WTC11 (cell line): ENCODE measurements around the gene AMER3. TPM values are rescaled to one million over a fixed set of nuclear protein-coding genes. Genes with fewer than 3 reads are reported as not detected.

Experiments
- ATAC-seq: fragments of 200-7000 bp; cut with Tn5 transposase; 2 replicates; pipeline ENCODE4 v1.10.0; 2021; ENCODE audit warnings: mild to moderate bottlenecking, moderate library complexity
- CTCF ChIA-PET: fragments of 300-600 bp; sonication (Branson Sonifier 250); formaldehyde crosslinking; loops from one replicate; lab custom pipeline; 2021; ENCODE audit warnings: antibody characterized with exemption; lab: Charles Lee
- POLR2A ChIA-PET: fragments of 350-600 bp; sonication (Branson Sonifier 250); formaldehyde crosslinking; loops from one replicate; lab custom pipeline; 2021; ENCODE audit warnings: antibody characterized with exemption; lab: Charles Lee
- DNase-seq: peaks from one replicate; pipeline ENCODE4 v3.0.0; 2021; ENCODE audit warnings: low spot score
- H3K27ac Mint-ChIP-seq: 2 replicates; pipeline ENCODE4 v1.8.0; 2021; ENCODE audit warnings: mixed read lengths
- H3K27me3 Mint-ChIP-seq: 2 replicates; pipeline ENCODE4 v1.8.0; 2021; ENCODE audit warnings: low read depth, mild to moderate bottlenecking, moderate library complexity, mixed read lengths
- H3K36me3 Mint-ChIP-seq: 2 replicates; pipeline ENCODE4 v1.8.0; 2021; ENCODE audit warnings: mixed read lengths
- H3K4me1 Mint-ChIP-seq: 2 replicates; pipeline ENCODE4 v1.8.0; 2022; ENCODE audit warnings: mixed read lengths
- H3K4me3 Mint-ChIP-seq: 2 replicates; pipeline ENCODE4 v1.8.0; 2021; ENCODE audit warnings: mild to moderate bottlenecking, moderate library complexity, mixed read lengths
- H3K9me3 Mint-ChIP-seq: 2 replicates; pipeline ENCODE4 v1.8.0; 2021; ENCODE audit warnings: mixed read lengths
- ARID4B ChIP-seq: sonication (generic); formaldehyde crosslinking; IDR thresholded peaks from 2 replicates; pipeline ENCODE4 v1.8.0; 2023; ENCODE audit warnings: missing genetic modification reagents, mild to moderate bottlenecking, borderline replicate concordance
- ATF1 ChIP-seq: sonication (generic); formaldehyde crosslinking; IDR thresholded peaks from 2 replicates; pipeline ENCODE4 v1.8.1; 2023; ENCODE audit warnings: mild to moderate bottlenecking, moderate library complexity, missing genetic modification reagents
- CREB1 ChIP-seq: sonication (generic); formaldehyde crosslinking; IDR thresholded peaks from 2 replicates; pipeline ENCODE4 v1.8.0; 2023; ENCODE audit warnings: mild to moderate bottlenecking, missing genetic modification reagents
- E2F1 ChIP-seq: sonication (generic); formaldehyde crosslinking; IDR thresholded peaks from 2 replicates; pipeline ENCODE4 v1.8.0; 2022; ENCODE audit warnings: mild to moderate bottlenecking, missing genetic modification reagents
- ERG ChIP-seq: fragments of 250-450 bp; sonication (Bioruptor Pico); IDR thresholded peaks from 2 replicates; pipeline ENCODE4 v1.8.0; 2021; ENCODE audit warnings: mild to moderate bottlenecking
- GRHL2 ChIP-seq: fragments of 250-450 bp; sonication (Bioruptor Pico); IDR thresholded peaks from 2 replicates; pipeline ENCODE4 v1.8.0; 2022; ENCODE audit warnings: mild to moderate bottlenecking, moderate library complexity; ENCODE audit not compliant: insufficient replicate concordance, severe bottlenecking
- IRF1 ChIP-seq: sonication (generic); formaldehyde crosslinking; IDR thresholded peaks from 2 replicates; pipeline ENCODE4 v1.8.0; 2023; ENCODE audit warnings: missing genetic modification reagents
- PRRX2 ChIP-seq: fragments of 250-450 bp; sonication (Bioruptor Pico); IDR thresholded peaks from 2 replicates; pipeline ENCODE4 v1.8.0; 2021; ENCODE audit warnings: mild to moderate bottlenecking
- SMAD4 ChIP-seq: sonication (generic); formaldehyde crosslinking; IDR thresholded peaks from 2 replicates; pipeline ENCODE4 v1.8.0; 2022; ENCODE audit warnings: mild to moderate bottlenecking, missing genetic modification reagents
- SP1 ChIP-seq: sonication (generic); formaldehyde crosslinking; conservative IDR thresholded peaks from 2 replicates; pipeline ENCODE4 v1.8.1; 2022; ENCODE audit warnings: missing genetic modification reagents
- STAT6 ChIP-seq: sonication (generic); formaldehyde crosslinking; conservative IDR thresholded peaks from 2 replicates; pipeline ENCODE4 v1.8.1; 2023; ENCODE audit warnings: mild to moderate bottlenecking, low read depth, missing genetic modification reagents, moderate library complexity
- TEAD1 ChIP-seq: sonication (generic); formaldehyde crosslinking; IDR thresholded peaks from 2 replicates; pipeline ENCODE4 v1.8.0; 2022; ENCODE audit warnings: mild to moderate bottlenecking, missing genetic modification reagents
- ZNF121 ChIP-seq: sonication (generic); formaldehyde crosslinking; IDR thresholded peaks from 2 replicates; pipeline ENCODE4 v1.8.0; 2023; ENCODE audit warnings: missing genetic modification reagents
- ZNF396 ChIP-seq: fragments of 250-450 bp; sonication (Bioruptor Pico); IDR thresholded peaks from 2 replicates; pipeline ENCODE4 v1.8.0; 2021; ENCODE audit warnings: mild to moderate bottlenecking, moderate library complexity, borderline replicate concordance
- ZNF423 ChIP-seq: fragments of 250-450 bp; sonication (Bioruptor Pico); IDR thresholded peaks from 2 replicates; pipeline ENCODE4 v2.1.2; 2022; ENCODE audit warnings: mild to moderate bottlenecking, moderate library complexity
- ZNF532 ChIP-seq: fragments of 250-450 bp; sonication (Bioruptor Pico); IDR thresholded peaks from 2 replicates; pipeline ENCODE4 v1.9.0; 2021; ENCODE audit warnings: mild to moderate bottlenecking, borderline replicate concordance
- total RNA-seq: library from RNA; stranded (reverse); gene quantifications from 3 replicates; pipeline ENCODE4 v1.2.3, GENCODE V29; 2021

Gene AMER3
- total RNA-seq, 1 experiment from 2014 or later = 0.13 TPM

- no peak for TF ChIP-seq ARID4B
- no peak for TF ChIP-seq GRHL2 (CRISPR knock-in tag)
- no peak for TF ChIP-seq IRF1 (CRISPR knock-in tag)
- no peak for TF ChIP-seq CREB1 (CRISPR knock-in tag)
- TF ChIP-seq ZNF121 (CRISPR knock-in tag) = no peak
- TF ChIP-seq E2F1 (CRISPR knock-in tag) = no peak
- no peak for TF ChIP-seq ZNF532 (CRISPR knock-in tag)
Observed at GRCh38 chr2:130790312-130790711, 35.0 kb downstream of the AMER3 start (continued).

GRCh38 chr2:130790804-130791616, 35.7 kb downstream of the AMER3 start:
- Mint-ChIP-seq H3K4me3 (no peak overlapping the region), H3K36me3 (no peaks in the 10 kb centered on the region)
- POLR2A ChIA-PET = no interaction called here
- TF ChIP-seq ZNF396 (CRISPR knock-in tag) = no peak
- TF ChIP-seq SP1 = no peak
- no peak for TF ChIP-seq ZNF423 (CRISPR knock-in tag)
- TF ChIP-seq, all 79 proteins: peak for 0
- Mint-ChIP-seq H3K27ac (no peak overlapping the region), H3K9me3 (no peaks in the 10 kb centered on the region), H3K4me1 (peaks cover 2% of the 10 kb centered on the region; the same call in 1 of the 2 replicates), H3K27me3 (no peaks in the 10 kb centered on the region; the same call in 1 of the 2 replicates)
- DNase-seq (no peak), ATAC-seq (no peak)
- CTCF ChIA-PET = interaction anchor here (0.8 kb wide), 1 partner anchor 82 kb away, joined by 3 read pairs; no protein-coding TSS in a partner anchor

GRCh38 chr2:130791617-130791939, 36.2 kb downstream of the AMER3 start:
- Mint-ChIP-seq H3K9me3 (no peaks in the 10 kb centered on the region), H3K4me1 (peaks cover 6% of the 10 kb centered on the region), H3K27me3 (no peaks in the 10 kb centered on the region; the same call in 1 of the 2 replicates), H3K36me3 (no peaks in the 10 kb centered on the region), H3K27ac (no peak overlapping the region), H3K4me3 (no peak overlapping the region)
- ChIA-PET CTCF (interaction anchor here (0.8 kb wide), 1 partner anchor 82 kb away, joined by 3 read pairs; no protein-coding TSS in a partner anchor), POLR2A (no interaction called here)
- DNase-seq (no peak), ATAC-seq (no peak)
- TF ChIP-seq SMAD4 = no peak
- no peak for TF ChIP-seq TEAD1 (CRISPR knock-in tag)
- no peak for TF ChIP-seq PRRX2 (CRISPR knock-in tag)
- no peak for TF ChIP-seq ATF1 (CRISPR knock-in tag)
- TF ChIP-seq STAT6 (CRISPR knock-in tag) = no peak
- no peak for TF ChIP-seq ERG (CRISPR knock-in tag)
